IMR-90 (cell line): ENCODE measurements around the gene ATP4B.

ENCODE experiments used
- BHLHE40 ChIP-seq: fragments of 150-350 bp; IDR thresholded peaks from 2 replicates; pipeline ENCODE4 v1.6.1; 2016; ENCODE audit warnings: mild to moderate bottlenecking, low read depth, low read length
- CEBPB ChIP-seq: IDR thresholded peaks from 2 replicates; pipeline ENCODE4 v1.6.1; 2012; ENCODE audit warnings: low read depth, low read length, improper control_type of control experiment
- CTCF ChIP-seq: conservative IDR thresholded peaks from 2 replicates; pipeline ENCODE4 v1.5.1; 2012; ENCODE audit warnings: mild to moderate bottlenecking, low read depth, low read length, improper control_type of control experiment
- ELK1 ChIP-seq: fragments of 150-350 bp; IDR thresholded peaks from 2 replicates; pipeline ENCODE4 v1.6.1; 2016; ENCODE audit warnings: low read depth, mild to moderate bottlenecking, low read length, moderate library complexity, borderline replicate concordance
- FOS ChIP-seq: fragments of 150-350 bp; IDR thresholded peaks from 2 replicates; pipeline ENCODE4 v1.6.1; 2016; ENCODE audit warnings: low read depth, low read length
- MAFK ChIP-seq: IDR thresholded peaks from 2 replicates; pipeline ENCODE4 v1.6.1; 2012; ENCODE audit warnings: low read depth, low read length, improper control_type of control experiment
- MXI1 ChIP-seq: IDR thresholded peaks from 2 replicates; pipeline ENCODE4 v1.6.1; 2012; ENCODE audit warnings: low read depth, mild to moderate bottlenecking, low read length, moderate library complexity, borderline replicate concordance
- NFE2L2 ChIP-seq: fragments of 150-350 bp; IDR thresholded peaks from 2 replicates; pipeline ENCODE4 v1.6.1; 2016; ENCODE audit warnings: low read depth, mild to moderate bottlenecking, low read length
- POLR2A ChIP-seq: IDR thresholded peaks from 2 replicates; pipeline ENCODE4 v1.6.1; 2012; ENCODE audit warnings: mild to moderate bottlenecking, low read depth, low read length
- RAD21 ChIP-seq: IDR thresholded peaks from 2 replicates; pipeline ENCODE4 v1.6.1; 2012; ENCODE audit warnings: low read length, improper control_type of control experiment
- RCOR1 ChIP-seq: IDR thresholded peaks from 2 replicates; pipeline ENCODE4 v1.6.1; 2012; ENCODE audit warnings: mild to moderate bottlenecking, low read length, improper control_type of control experiment; ENCODE audit not compliant: insufficient replicate concordance
- RFX5 ChIP-seq: IDR thresholded peaks from 2 replicates; pipeline ENCODE4 v1.8.0; 2012; ENCODE audit warnings: low read depth, mild to moderate bottlenecking, low read length, moderate library complexity
- SMC3 ChIP-seq: fragments of 150-350 bp; IDR thresholded peaks from 2 replicates; pipeline ENCODE4 v1.6.1; 2016; ENCODE audit warnings: low read depth, mild to moderate bottlenecking, antibody characterized with exemption, low read length, moderate library complexity
- USF2 ChIP-seq: fragments of 150-350 bp; IDR thresholded peaks from 2 replicates; pipeline ENCODE4 v1.6.1; 2017; ENCODE audit warnings: mild to moderate bottlenecking, antibody characterized with exemption, low read length, low read depth

GRCh38 chr13:113651511-113652403 is 6.2 kb downstream of the ATP4B start:
- no peak for TF ChIP-seq MXI1
- TF ChIP-seq CTCF, result no peak
- TF ChIP-seq BHLHE40, result no peak
- TF ChIP-seq POLR2A, result no peak
- no peak for TF ChIP-seq FOS
- TF ChIP-seq ELK1, result no peak
- TF ChIP-seq RAD21, result no peak
- TF ChIP-seq RFX5, result no peak
- no peak for TF ChIP-seq CEBPB
- no peak for TF ChIP-seq SMC3
- TF ChIP-seq RCOR1, result no peak
- no peak for TF ChIP-seq USF2
- no peak for TF ChIP-seq NFE2L2
- no peak for TF ChIP-seq MAFK
